Liver (tissue), 3 donors: ENCODE measurements around the gene RNF152.

Experiments used
- EGR1 ChIP-seq, 2 donors: IDR thresholded peaks; 2 replicates each; pipeline ENCODE4 v1.6.1; 2016 to 2018; ENCODE audit warnings: antibody characterized with exemption in 2 of 2, low read depth in 2 of 2
- JUND ChIP-seq, 2 donors: IDR thresholded peaks; 2 replicates each; pipeline ENCODE4 v1.6.1; 2016; ENCODE audit warnings: antibody characterized with exemption in 2 of 2
- RAD21 ChIP-seq, 2 donors: IDR thresholded peaks; 2 replicates each; pipeline ENCODE4 v1.6.1; 2016; ENCODE audit warnings: antibody characterized with exemption in 2 of 2, mild to moderate bottlenecking in 2 of 2
- SP1 ChIP-seq: IDR thresholded peaks from 2 replicates; pipeline ENCODE4 v1.6.1; 2018; ENCODE audit warnings: antibody characterized with exemption, mild to moderate bottlenecking
- TAF1 ChIP-seq: conservative IDR thresholded peaks from 2 replicates; pipeline ENCODE4 v1.6.1; 2016; ENCODE audit warnings: antibody characterized with exemption, mild to moderate bottlenecking
- TF ChIP-seq, protein P1 (sequence below): fragments of 150-350 bp; IDR thresholded peaks from 2 replicates; pipeline ENCODE4 v1.5.1; 2017; ENCODE audit warnings: improper control_type of control experiment, low read depth, low read length; ENCODE audit not compliant: missing input control
- TF ChIP-seq, protein P2 (sequence below): IDR thresholded peaks from 2 replicates; pipeline ENCODE4 v1.6.1; 2016; ENCODE audit warnings: antibody characterized with exemption
- TF ChIP-seq, protein P3 (sequence below): IDR thresholded peaks from 2 replicates; pipeline ENCODE4 v1.6.1; 2016; ENCODE audit warnings: antibody characterized with exemption
- donor health status: healthy.
- donor health status: healthy.

DNA sequence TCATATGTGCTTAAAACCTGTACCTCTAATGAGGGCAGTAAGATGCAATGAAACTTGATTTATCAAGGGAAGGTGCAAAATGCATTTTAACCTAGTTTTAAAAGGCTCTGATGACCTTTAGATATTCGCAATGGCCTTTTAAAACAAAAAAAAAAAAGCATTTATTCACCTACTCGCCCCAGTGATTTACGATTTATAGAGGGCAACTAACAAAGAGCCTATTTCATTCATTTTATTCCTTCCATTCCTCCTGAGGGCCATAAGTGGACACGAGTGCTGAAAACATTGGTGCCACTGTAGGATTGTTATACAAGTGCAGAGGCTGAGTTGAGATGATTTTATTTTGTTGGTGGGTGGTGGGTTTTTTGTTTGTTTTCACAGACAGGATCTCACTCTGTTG, 48.1 kb downstream of the RNF152 start:
- no peak for TF ChIP-seq TAF1
- TF ChIP-seq, protein P1, sequence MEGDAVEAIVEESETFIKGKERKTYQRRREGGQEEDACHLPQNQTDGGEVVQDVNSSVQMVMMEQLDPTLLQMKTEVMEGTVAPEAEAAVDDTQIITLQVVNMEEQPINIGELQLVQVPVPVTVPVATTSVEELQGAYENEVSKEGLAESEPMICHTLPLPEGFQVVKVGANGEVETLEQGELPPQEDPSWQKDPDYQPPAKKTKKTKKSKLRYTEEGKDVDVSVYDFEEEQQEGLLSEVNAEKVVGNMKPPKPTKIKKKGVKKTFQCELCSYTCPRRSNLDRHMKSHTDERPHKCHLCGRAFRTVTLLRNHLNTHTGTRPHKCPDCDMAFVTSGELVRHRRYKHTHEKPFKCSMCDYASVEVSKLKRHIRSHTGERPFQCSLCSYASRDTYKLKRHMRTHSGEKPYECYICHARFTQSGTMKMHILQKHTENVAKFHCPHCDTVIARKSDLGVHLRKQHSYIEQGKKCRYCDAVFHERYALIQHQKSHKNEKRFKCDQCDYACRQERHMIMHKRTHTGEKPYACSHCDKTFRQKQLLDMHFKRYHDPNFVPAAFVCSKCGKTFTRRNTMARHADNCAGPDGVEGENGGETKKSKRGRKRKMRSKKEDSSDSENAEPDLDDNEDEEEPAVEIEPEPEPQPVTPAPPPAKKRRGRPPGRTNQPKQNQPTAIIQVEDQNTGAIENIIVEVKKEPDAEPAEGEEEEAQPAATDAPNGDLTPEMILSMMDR = no peak
- no peak for TF ChIP-seq EGR1 (IDR thresholded peaks at IDR 0.05; ENCODE audit: low read depth in 2 of 2)
- TF ChIP-seq, protein P2, sequence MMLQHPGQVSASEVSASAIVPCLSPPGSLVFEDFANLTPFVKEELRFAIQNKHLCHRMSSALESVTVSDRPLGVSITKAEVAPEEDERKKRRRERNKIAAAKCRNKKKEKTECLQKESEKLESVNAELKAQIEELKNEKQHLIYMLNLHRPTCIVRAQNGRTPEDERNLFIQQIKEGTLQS = no peak
- TF ChIP-seq, protein P3, sequence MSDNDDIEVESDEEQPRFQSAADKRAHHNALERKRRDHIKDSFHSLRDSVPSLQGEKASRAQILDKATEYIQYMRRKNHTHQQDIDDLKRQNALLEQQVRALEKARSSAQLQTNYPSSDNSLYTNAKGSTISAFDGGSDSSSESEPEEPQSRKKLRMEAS = no peak
- TF ChIP-seq SP1 = no peak
- TF ChIP-seq JUND (IDR thresholded peaks at IDR 0.05) = no peak
- no peak for TF ChIP-seq RAD21 (IDR thresholded peaks at IDR 0.05)
